ENCODE data around the gene PIAS1. TPM values are rescaled to one million over a fixed set of nuclear protein-coding genes. Genes with fewer than 3 reads are reported as not detected.
A peak's percentile ranks its signal among the peaks of the same experiment; 100 is the strongest.
"Not testable (repeated sequence)": the region's sequence is repeated elsewhere in the genome, so short reads cannot be mapped to it uniquely, and the experiment has no call there.

PIAS1 gene
- total RNA-seq, 4 donors from 2014 or later: 61.8 to 106 (median 86.3) TPM

- WGBS, 2 donors: 84 to 88% methylated on average over 4 of the region's 4 CpGs
- Histone ChIP-seq H3K4me1 (no peaks in the 10 kb centered on the region), H3K9me3 (no peaks in the 10 kb centered on the region), H3K4me3 (no peak overlapping the region), H3K27ac (no peak overlapping the region), H3K36me3 (peaks cover 0 to 46% (median 0%) of the 10 kb centered on the region in 3 donors), H3K27me3 (no peaks in the 10 kb centered on the region)
- no peak for TF ChIP-seq EP300 (IDR thresholded peaks at IDR 0.05)
- no peak for TF ChIP-seq CTCF (IDR thresholded peaks at IDR 0.05)
- TF ChIP-seq POLR2A (IDR thresholded peaks at IDR 0.05): no peak
- DNase-seq (ENCODE audit: low spot score in 2 of 2): no peak
Observed at GRCh38 chr15:68166847-68167246, 112.7 kb downstream of the PIAS1 start.

GRCh38 chr15:68172037-68172436, 117.9 kb downstream of the PIAS1 start:
- H3K4me3 ChIP-seq: not testable (repeated sequence)
- WGBS, 2 donors: 91 to 100% methylated on average over 2 of the region's 2 CpGs

GRCh38 chr15:68173119-68173518, 119.0 kb downstream of the PIAS1 start:
- no peak overlapping the region for H3K4me3 ChIP-seq
- no peak overlapping the region for H3K27ac ChIP-seq
- no peak for DNase-seq (ENCODE audit: low spot score in 2 of 2)
- H3K36me3 ChIP-seq: peaks cover 0 to 40% (median 3%) of the 10 kb centered on the region in 3 donors
- no peaks in the 10 kb centered on the region for H3K9me3 ChIP-seq
- no peaks in the 10 kb centered on the region for H3K27me3 ChIP-seq
- peaks cover 0 to 20% (median 0%) of the 10 kb centered on the region in 4 donors for H3K4me1 ChIP-seq
- TF ChIP-seq EP300 (IDR thresholded peaks at IDR 0.05) (no peak), POLR2A (IDR thresholded peaks at IDR 0.05) (no peak), CTCF (IDR thresholded peaks at IDR 0.05) (no peak)
- 94 to 96% methylated on average over 4 of the region's 4 CpGs for WGBS, 2 donors

More at GRCh38 chr15:68172037-68172436, 117.9 kb downstream of the PIAS1 start:
- not testable (repeated sequence) for H3K27me3 ChIP-seq; H3K27ac ChIP-seq; H3K4me1 ChIP-seq; H3K9me3 ChIP-seq; DNase-seq (ENCODE audit: low spot score in 2 of 2)
- H3K36me3 ChIP-seq: peaks cover 0 to 36% (median 3%) of the 10 kb centered on the region in 3 donors

GRCh38 chr15:68175526-68175925, 121.4 kb downstream of the PIAS1 start:
- WGBS, 2 donors: 64 to 66% methylated on average over 2 of the region's 2 CpGs
- no peaks in the 10 kb centered on the region for H3K27me3 ChIP-seq
- TF ChIP-seq CTCF (IDR thresholded peaks at IDR 0.05) (no peak), EP300 (IDR thresholded peaks at IDR 0.05) (no peak), POLR2A (IDR thresholded peaks at IDR 0.05) (no peak)
- DNase-seq (ENCODE audit: low spot score in 2 of 2): no peak
- H3K36me3 ChIP-seq: peaks cover 0 to 39% (median 3%) of the 10 kb centered on the region in 3 donors
- no peak overlapping the region for H3K27ac ChIP-seq
- no peaks in the 10 kb centered on the region for H3K9me3 ChIP-seq
- no peak overlapping the region for H3K4me3 ChIP-seq
- H3K4me1 ChIP-seq: peaks cover 0 to 26% (median 0%) of the 10 kb centered on the region in 4 donors

DNA sequence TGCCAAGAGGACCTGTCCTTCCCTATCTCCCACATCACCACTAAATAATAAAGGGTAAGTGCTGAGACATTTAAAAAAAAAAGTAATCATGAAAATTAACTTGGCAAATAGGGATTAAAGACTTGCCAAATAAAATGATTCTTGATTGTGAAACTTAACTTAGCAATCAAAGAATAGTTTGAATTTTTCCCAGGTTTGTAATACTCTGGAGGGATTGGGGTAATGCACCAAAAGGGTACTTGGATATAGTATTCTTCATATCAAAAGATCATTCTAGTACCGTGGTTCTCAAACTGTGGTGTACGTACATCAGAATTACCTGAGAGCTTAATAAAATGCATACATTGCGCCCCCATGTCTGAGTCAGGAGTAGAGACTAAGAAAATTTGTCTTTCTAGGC, 122.5 kb downstream of the PIAS1 start:
- 82 to 84% methylated on average over 3 of the region's 3 CpGs for WGBS, 2 donors
- no peak overlapping the region for H3K27ac ChIP-seq
- TF ChIP-seq CTCF (IDR thresholded peaks at IDR 0.05): no peak
- TF ChIP-seq EP300 (IDR thresholded peaks at IDR 0.05): peak in 1 of 2 donors; percentile 23
- TF ChIP-seq POLR2A (IDR thresholded peaks at IDR 0.05): no peak
- no peaks in the 10 kb centered on the region for H3K27me3 ChIP-seq
- H3K4me3 ChIP-seq: no peak overlapping the region
- DNase-seq (ENCODE audit: low spot score in 2 of 2): no peak
- H3K36me3 ChIP-seq: peaks cover 0 to 46% (median 4%) of the 10 kb centered on the region in 3 donors
- H3K9me3 ChIP-seq: no peaks in the 10 kb centered on the region
- H3K4me1 ChIP-seq: peaks cover 0 to 26% (median 0%) of the 10 kb centered on the region in 4 donors

DNA sequence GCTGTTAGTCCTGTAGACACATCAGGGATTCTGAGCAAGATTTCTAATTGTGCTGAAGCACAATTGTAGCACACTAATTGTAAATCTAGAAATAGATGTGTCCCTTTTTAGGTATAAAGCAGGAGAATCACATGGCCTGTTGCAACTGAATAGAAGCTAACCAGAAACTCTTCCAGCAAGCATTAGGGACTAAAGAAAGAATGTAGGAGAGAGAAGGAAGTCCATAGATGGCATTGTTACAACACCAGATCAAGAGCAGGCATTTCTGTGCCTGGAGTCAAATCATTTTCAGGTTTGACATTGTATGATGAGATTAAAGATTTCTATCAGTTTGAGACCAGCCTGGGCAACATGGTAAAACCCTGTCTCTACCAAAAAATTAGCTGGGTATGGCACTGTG, 123.6 kb downstream of the PIAS1 start:
- peak in 1 of 2 donors; percentile 5 for TF ChIP-seq EP300 (IDR thresholded peaks at IDR 0.05)
- TF ChIP-seq CTCF (IDR thresholded peaks at IDR 0.05): no peak
- no peak for DNase-seq (ENCODE audit: low spot score in 2 of 2)
- no peaks in the 10 kb centered on the region for H3K27me3 ChIP-seq
- H3K27ac ChIP-seq: peak overlapping the region in 1 of 4 donors; percentile 52
- peaks cover 0 to 56% (median 4%) of the 10 kb centered on the region in 3 donors for H3K36me3 ChIP-seq
- H3K9me3 ChIP-seq: no peaks in the 10 kb centered on the region
- no peak overlapping the region for H3K4me3 ChIP-seq
- peaks cover 0 to 26% (median 0%) of the 10 kb centered on the region in 4 donors for H3K4me1 ChIP-seq

Data from tibial nerve (tissue), 4 donors.